Measurements from ENCODE around the gene CTNS.
"Not testable (repeated sequence)": the region's sequence is repeated elsewhere in the genome, so short reads cannot be mapped to it uniquely, and the experiment has no call there.

The CTNS gene

DNA sequence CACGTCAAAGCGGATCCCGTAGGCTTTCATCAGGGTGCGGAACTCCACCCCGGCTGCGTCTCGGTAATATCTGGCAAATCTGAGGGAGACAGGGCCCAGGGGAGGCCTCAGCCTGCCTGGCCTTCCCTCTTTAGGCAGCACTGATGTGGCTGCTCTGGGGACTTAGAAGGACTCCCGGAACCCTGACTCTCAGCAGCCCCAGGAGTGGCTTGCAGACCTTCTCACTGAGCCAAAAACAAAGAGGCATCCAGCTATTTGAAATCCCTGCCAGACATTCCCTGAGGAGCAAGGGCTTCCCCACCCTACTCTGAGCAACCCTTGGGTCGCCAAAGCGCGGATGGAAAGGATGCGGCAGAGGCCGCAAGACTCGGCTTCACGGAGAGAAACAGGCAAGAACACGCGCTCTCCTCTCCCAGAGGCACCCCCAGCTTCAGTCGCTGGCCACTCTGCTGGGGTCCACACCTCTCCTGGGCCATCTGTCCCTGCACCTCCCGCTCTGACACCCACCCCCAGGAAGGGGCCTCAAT is 51.5 kb downstream of the CTNS start:
- no peak for DNase-seq (ENCODE audit: low read depth)

DNA sequence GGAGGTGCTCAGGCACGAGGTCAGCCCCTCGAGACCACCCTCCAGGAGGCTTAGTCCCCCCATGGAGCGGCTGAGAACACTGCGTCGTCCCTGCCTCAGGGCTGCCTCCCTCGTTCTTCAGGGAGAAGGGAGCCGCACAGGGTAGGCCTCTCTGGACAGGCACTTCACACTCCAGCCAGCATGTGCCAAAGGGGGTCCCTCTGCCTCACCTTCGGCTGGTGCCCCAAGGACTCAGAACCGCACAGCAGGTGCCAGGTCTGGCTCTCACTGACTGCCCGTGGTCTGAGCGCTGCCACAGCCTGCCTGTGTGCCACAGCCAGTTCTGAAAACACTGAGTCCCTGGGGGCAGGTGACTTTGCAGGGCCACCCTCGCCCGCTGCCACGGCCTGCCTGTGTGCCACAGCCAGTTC is 52.3 kb downstream of the CTNS start:
- DNase-seq (ENCODE audit: low read depth), result no peak

DNA sequence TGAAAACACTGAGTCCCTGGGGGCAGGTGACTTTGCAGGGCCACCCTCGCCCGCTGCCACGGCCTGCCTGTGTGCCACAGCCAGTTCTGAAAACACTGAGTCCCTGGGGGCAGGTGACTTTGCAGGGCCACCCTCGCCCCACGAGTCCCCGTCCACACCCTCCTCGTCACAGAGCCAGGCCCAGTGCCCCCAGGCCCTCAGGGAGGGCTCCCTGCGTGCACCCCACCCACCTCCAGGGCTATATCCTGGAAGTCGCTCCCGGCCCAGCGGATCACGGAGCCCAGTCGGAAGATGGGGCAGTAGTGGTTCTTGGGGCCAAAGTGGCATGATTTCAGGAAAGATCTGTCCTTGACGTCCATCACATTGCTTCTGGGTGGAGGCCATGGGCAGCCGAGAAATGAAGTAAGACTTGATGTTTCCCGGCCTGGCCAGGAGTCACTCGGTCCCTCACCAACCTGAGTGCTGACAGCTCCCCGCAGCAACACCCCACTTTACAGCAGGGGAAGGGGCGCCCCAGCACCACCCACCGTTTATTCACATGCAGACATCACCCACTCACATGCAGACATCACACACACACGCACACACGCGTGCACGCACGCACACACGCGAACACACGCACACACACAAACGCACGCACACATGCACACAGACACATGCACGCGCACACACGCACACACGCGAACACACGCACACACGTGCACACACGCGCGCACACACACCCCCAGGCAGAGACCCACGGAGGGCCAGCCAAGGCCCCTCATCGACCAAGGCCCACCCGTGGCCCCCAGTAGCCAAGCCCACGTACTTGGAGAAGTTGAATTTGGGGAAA is 52.9 kb downstream of the CTNS start:
- no peak for DNase-seq (ENCODE audit: low read depth)

DNA sequence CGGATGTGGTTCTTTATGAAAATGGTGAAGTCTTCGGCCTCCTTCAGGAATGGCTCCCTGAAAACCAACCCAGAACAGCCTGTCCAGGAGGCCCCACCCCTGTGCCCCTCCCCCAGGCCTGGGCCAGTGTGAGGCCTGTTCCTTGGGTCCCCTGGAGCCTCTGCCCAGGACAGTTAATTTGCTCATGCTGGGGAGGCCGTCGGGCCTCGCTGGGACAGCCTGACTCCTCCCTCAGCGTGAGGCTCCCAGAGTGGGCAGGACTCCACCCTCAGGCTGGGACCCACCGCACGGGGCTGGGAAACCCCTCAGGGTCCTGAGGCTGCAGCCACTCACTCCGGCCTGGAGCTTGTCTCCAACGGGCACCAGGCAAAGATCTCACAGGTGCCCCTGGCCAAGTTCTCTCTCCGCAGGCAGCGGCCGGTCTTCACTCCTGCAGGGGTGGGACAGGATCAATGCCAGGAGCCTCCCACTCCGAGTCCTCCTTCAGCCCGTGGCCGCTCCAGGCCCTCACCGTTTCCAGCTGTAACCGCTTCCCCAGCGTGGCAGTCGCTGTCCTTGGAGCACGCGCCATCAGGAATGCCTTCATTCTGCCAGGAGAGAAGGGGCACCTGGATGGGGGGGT is 53.6 kb downstream of the CTNS start:
- no peak for DNase-seq (ENCODE audit: low read depth)

DNA sequence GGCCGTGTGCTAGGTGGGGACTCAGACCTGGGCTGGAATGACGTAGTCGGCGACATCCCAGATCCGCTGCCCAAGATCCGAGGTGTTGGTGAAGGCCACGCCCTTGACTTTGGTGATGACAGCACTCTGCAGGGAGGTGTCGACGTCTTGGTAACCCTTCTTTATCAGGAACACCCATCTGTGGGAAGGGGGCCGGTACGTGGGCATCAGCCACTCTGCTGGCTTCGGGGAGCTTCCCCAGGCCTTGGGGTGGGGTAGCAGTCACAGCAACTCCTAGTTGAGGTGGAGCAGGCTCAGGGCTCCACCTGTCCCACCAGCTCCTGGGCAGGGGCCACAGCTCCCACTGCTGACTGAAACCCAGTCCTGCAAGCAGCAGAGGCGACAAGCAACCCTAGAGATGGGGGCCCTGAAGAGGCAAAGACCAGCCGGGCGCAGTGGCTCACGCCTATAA is 55.1 kb downstream of the CTNS start:
- no peak for DNase-seq (ENCODE audit: low read depth)

DNA sequence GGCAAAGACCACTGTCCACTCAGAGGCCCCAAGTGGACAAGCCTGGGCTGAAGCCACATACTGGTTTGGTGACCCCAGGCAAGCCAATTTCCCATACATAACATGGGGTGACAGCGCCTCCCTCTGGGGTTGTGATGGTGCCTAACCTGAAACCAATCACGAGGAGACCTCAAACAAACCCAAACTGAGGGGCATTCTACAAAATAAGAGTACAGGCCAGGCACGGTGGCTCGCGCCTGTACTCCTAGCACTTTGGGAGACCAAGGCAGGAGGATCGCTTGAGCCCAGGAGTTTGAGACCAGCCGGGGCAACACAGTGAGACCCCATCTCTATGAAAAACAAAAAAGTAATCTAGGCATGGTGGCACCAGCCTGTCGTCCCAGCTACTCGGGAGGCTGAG is 55.8 kb downstream of the CTNS start:
- no peak for DNase-seq (ENCODE audit: low read depth)

DNA sequence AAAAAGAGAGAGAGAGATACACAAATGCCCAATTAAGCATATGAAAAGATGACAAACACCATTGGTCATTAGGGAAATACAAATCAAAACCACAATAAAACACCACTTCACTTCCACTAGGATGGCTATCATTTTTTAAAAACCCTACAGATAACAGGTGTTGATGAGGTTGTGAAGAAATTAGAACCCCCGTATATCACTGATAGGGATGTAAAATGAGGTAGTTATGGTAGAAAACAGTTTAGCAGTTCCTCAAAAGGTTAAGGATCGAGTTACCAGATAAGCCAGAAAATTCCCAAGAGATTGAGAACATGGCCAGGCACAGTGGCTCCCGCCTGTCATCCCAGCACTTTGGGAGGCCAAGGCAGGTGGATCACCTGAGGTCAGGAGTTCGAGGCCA is 56.6 kb downstream of the CTNS start:
- DNase-seq (ENCODE audit: low read depth), result no peak

DNA sequence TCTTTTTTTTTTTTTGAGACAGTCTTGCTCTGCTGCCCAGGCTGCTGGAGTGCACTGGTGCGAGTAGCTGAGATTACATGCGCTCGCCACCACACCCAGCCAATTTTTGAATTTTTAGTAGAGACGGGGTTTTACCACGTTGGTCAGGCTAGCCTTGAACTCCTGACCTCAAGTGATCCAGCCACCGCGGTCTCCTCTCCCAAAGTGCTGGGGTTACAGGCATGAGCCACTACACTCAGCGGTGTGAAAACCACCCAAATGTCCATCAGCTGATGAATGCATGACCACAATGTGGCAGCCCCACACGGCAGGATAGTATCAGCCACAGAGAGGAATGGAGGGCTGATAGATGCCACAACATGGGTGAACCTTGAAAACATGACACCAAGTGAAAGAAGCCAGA is 57.3 kb downstream of the CTNS start:
- peak; percentile 28 for DNase-seq (ENCODE audit: low read depth)

DNA sequence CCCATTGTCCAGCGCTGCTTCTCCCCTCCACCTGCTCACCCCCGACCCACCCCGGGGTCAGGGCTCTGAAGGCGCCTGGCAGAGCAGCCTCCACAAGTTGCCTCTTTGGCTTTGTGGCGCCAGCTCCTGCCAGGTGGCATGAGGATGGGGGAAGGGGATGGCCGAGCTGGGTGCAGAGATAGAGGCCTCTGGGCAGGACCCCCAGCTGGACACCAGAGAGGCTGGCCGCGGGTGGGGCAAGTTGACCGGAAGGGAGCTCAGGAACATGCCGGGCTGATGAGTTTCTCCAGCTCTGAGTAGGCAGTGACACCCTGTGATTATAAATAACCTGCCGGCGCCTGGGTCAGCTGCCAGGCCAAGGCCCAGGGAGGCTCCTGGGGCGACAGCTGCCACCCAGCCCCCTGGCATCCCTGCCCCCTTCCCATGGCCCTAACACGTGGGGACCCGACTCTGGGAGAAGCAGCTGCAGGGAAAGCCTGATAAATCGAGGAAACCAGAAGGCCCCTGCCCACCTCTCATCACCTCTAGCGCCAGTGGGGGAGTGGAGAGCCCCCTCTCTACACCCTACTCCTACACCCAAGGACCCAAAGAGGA is 58.7 kb downstream of the CTNS start:
- no peak for DNase-seq (ENCODE audit: low read depth)

DNA sequence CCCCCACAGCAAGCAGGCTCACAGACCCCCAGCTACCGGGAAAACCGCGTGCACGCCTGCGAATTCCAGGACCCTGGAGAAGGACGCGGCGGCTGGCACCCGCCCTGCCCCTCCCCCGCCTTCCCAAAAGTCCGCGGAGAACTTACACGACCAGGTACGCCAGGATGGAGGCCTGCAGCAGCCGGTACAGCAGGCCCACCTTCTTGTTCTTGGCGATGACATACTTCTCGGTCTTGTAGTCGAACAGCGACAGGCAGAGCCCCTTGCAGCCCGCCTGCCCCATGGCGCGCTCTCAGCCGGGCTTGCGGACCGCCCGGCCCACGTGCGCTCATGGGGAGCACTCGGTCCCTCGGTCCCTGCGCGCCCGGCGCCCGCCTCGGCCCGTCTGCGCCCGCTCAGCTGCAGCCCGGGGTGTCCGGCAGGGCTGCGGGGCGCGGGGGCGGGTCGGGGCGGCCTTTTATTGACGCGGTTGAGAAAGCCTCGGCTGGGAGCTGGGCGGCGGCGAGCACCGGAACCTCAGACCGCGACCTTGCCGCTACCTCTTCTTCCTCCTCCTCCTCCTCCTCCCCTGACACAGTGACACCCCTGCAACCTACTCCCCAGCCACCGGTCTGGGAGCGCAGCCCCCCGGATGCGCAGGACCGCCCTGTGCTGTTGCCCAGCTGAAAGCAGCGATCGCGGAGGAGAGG is 59.3 kb downstream of the CTNS start, which contains the start of gene P2RX5:
Gene P2RX5, minus strand, starts transcription at position 433 of the 689 bp plus-strand sequence. Its CDS starts 150 bp downstream, at position 283.
- peak; percentile 22 for DNase-seq (ENCODE audit: low read depth)

DNA sequence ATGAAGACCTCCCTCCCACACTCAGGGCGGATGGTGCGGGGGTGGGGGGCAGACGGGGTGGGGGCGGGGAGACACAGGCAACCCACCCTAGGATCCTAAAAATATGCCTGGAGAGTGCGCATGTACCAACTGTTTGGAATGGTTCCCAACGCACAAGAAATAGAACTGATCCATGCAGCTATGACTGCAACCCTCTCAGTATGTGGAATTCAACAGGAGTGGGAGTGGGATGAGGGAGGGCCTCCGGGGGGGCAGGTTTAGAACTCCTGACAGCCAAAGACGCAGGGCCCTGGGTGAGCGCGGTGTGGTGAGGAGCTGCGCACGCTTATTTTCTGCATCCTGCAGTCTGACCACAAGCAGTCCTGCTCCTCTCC is 60.5 kb downstream of the CTNS start:
- no peak for DNase-seq (ENCODE audit: low read depth)

DNA sequence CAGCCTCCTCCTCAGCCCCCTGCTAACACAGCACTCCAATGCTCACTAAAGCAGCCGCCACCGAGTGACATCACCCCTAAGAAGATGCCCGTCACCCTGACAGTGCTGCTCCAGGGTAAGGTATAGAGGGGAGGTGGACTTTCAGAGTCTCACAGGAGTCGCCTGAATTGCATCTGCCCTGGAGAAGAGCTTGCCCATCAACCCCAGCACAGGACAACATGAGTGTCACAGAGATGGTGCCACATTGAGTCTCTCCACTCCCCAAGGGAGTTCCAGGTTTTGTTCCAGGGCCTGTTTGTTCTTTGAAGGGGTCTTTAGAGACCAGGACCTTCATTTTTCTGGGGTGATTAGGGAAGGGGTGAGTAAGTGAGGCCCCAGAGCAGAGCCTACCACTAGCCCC is 61.6 kb downstream of the CTNS start:
- DNase-seq (ENCODE audit: low read depth), result no peak

DNA sequence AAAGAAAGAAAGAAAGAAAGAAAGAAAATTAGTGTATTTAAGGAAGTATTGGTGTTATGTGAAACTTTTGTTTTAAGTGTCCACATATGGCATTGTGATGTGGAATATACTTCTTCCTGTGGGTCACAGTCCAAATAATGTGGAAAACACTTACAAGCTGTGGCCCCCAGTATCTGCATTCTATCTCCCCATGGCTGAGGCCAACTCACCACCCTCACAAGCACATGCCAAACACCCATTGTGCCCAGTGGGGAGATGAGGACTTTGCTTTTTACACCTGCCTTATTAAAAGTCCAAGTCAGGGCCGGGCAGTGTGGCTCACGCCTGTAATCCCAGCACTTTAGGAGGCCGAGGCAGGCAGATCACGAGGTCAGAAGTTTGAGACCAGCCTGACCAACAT is 63.4 kb downstream of the CTNS start:
- DNase-seq (ENCODE audit: low read depth), result no peak

DNA sequence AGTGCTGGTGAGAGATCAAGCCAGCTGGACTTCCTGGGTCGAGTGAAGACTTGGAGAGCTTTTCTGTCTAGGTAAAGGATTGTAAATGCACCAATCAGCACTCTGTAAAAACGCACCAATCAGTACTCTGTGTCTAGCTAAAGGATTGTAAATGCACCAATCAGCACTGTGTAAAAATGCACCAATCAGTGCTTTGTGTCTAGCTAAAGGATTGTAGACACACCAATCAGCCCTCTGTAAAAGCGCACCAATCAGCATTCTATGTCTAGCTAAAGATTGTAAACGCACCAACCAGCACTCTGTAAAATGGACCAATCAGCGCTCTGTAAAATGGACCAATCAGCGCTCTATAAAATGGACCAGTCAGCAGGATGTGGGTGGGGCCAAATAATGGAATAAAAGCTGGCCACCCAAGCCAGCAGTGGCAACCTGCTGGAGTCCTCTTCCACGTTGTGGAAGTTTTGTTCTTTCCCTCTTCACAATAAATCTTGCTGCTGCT is 65.5 kb downstream of the CTNS start:
- DNase-seq (ENCODE audit: low read depth), result not testable (repeated sequence)

DNA sequence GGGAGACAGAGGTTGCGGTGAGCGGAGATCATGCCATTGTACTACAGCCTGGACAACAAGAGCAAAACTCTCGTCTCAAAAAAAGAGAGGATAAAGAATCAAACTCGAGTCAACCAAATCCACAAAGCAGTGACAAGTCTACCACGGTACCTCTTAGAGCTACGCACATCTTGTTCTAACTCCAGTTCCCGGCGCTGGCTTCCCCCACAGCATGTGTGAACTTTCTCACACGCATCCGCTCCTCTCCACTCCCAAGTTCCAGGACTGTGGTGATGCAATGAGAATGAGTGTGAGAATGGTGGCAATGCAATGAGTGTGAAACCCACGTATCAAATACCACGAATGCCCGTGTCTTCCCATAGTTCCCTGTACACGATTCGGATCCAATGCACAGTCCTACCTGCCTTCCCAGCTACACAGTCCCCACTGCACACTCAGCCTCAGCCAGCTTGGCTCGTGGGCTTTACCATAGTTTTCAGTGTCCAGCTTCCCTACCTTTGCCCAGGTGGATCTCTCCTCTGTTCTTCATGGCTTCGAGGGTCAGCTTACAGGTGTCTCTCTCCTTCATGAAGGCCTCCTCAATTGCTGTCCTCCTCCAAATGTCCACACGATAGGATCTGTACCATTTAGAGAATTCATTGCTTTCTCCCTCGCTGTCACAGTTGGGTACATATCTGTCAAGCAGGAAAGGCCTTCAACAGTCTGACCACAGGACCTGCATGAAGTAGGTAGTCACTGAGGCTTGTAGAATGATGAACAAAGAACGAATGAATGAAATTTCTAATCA is 68.6 kb downstream of the CTNS start:
- no peak for DNase-seq (ENCODE audit: low read depth)

DNA sequence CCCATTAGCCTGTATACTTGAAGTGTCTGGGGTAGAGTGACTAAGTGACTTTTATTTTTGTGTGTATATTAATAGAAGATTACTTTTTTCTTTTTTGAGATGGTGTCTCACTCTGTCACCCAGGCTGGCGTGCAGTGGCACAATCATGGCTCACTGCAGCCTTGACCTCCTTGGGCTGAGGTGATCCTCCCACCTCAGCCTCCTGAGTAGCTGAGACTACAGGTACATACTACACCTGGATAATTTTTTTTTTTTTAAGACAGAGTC is 69.1 kb downstream of the CTNS start:
- not testable (repeated sequence) for DNase-seq (ENCODE audit: low read depth)

DNA sequence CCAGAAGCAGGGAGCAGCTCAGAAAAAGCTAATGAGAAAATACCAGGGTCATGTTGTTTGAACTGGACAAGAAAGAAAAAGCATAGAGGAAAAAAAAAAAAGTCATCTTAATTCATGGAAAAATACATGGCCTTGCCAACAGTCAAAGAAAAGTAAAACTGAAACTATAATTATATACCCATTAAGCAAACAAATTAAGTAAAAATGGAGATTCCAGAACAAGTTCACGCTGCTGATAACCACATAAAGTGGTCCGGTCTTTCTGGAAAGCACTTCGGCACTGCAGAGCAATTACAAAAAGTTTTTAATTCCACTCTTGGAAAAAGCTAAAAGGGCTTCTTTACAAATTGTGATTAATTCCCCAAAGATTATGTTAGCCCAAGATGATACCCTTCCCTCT is 71.8 kb downstream of the CTNS start:
- no peak for DNase-seq (ENCODE audit: low read depth)

DNA sequence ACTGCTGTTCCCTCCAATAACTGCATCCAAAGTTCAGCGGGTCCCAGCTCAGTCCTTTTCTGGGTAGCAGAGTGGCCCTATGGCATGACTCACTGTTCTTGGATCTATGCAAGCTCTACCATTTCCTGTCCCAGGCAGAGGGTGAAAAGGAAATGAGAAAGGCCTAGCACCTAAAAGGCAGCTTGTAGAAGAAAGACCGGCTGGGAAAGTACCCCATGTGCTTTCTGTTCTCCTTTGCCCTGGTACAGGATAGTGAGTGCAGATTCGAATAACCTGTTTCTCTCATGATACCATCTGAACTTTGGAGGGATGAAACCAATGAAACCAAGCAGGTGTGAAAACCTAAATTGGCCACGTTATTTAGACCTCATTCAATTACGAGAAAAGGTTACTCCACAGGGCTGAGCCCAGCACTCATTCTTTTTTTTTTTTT is 74.4 kb downstream of the CTNS start:
- no peak for DNase-seq (ENCODE audit: low read depth)
